ENCODE data around the gene CD274. TPM values are rescaled to one million over a fixed set of nuclear protein-coding genes. Genes with fewer than 3 reads are reported as not detected.
"Not testable (repeated sequence)": the region's sequence is repeated elsewhere in the genome, so short reads cannot be mapped to it uniquely, and the experiment has no call there.

Gene CD274
- total RNA-seq (2014; rRNA removed; shearing (Covaris generic); ENCODE audit: low replicate concordance), result 3.6 and 7.3 TPM in 2 replicates

DNA sequence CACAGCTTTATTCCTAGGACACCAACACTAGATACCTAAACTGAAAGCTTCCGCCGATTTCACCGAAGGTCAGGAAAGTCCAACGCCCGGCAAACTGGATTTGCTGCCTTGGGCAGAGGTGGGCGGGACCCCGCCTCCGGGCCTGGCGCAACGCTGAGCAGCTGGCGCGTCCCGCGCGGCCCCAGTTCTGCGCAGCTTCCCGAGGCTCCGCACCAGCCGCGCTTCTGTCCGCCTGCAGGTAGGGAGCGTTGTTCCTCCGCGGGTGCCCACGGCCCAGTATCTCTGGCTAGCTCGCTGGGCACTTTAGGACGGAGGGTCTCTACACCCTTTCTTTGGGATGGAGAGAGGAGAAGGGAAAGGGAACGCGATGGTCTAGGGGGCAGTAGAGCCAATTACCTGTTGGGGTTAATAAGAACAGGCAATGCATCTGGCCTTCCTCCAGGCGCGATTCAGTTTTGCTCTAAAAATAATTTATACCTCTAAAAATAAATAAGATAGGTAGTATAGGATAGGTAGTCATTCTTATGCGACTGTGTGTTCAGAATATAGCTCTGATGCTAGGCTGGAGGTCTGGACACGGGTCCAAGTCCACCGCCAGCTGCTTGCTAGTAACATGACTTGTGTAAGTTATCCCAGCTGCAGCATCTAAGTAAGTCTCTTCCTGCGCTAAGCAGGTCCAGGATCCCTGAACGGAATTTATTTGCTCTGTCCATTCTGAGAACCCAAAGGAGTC is at the start of gene CD274:
Gene CD274 (plus strand): TSS at position 184 of the 733 bp plus-strand sequence. CDS start 5,572 bp downstream, outside the sequence.
- peak; percentile 87 for DNase-seq (ENCODE audit: low read depth)
- in situ Hi-C loops (cut with HindIII; ENCODE audit: low pct_unique_long_range_greater_than_20kb, low sequenced_read_pairs), result no loop called here

DNA sequence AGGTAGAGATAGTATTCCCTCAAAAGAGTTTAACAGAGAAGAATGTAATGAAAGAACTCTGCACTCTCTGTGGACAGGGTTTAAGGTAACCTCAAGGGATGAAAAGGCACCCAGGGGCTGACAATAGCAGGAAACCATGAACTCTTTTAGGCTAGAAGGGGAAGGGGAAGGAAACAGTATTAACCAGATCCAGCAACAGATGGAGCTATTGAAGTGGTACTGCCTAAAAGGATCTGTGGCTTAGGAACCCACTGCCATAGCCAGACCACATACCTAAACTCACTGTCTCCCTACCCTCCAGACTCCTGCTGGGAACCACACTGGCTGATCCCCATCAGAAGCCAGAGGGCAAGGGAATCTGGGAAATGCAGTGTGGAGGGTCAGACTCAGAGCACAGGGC is 48.1 kb upstream of the CD274 start:
- in situ Hi-C loops (cut with HindIII; ENCODE audit: low pct_unique_long_range_greater_than_20kb, low sequenced_read_pairs), result no loop called here
- no peak for DNase-seq (ENCODE audit: low read depth)

DNA sequence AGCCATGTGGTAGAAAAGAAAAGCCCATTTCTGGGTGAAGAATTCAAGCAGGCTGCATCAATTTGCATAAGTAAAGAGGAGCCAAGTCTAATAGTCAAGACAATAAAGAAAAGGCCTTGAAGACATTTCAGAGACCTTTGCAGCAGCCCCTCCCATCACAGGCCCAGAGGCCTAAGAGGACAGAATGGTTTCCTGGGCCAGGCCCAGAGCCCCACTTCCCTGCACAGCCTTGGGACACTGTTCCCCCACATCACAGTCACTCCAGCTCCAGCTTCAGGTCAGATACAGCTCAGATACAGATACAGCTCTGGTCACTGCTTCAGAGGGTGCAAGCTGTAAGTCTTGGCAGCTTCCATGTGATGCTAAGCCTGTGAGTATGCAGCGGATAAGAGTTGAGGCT is 41.7 kb upstream of the CD274 start:
- DNase-seq (ENCODE audit: low read depth), result no peak
- in situ Hi-C loops (cut with HindIII; ENCODE audit: low pct_unique_long_range_greater_than_20kb, low sequenced_read_pairs), result no loop called here

DNA sequence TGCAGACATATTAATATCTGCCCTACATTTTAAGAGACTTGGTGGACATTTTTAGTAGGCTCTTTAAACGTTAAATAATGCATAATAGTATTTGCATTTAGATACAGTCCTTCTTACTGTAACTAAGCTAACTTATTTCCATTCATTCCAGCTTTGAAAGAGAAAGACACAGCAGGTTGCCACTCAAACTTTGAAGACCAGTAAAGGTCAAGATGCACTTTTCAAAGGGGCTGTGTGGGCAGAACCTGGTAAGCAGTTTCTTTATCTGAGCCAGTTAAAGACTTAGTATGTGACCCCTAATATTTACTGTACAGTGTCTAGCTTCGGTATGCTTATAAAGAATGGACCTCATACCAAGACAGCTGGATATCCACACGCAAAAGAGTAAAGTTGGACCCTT is 33.4 kb upstream of the CD274 start:
- in situ Hi-C loops (cut with HindIII; ENCODE audit: low pct_unique_long_range_greater_than_20kb, low sequenced_read_pairs), result no loop called here

GRCh38 chr9:5418481-5418880 is 31.9 kb upstream of the CD274 start:
- in situ Hi-C loops (cut with HindIII; ENCODE audit: low pct_unique_long_range_greater_than_20kb, low sequenced_read_pairs), result no loop called here

More for the DNA sequence above, 33.4 kb upstream of the CD274 start:
- DNase-seq (ENCODE audit: low read depth), result no peak

DNA sequence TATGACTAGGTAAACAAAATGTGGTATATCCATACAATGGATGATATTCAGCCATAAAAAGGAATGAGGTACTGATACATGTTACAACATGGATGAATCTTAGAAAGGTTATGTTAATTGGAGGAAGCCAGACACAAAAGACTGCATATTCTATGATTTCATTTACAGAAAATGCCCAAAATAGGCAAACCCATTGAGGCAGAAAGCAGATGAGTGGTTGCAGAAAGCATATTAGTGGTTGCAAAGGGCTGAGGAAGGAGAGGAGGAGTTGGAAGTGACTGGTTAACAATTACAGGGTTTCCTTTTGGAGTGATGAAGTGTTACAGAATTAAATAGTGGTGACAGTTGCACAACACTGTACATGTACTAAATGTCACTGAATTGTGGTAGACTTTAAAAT is 30.4 kb upstream of the CD274 start:
- in situ Hi-C loops (cut with HindIII; ENCODE audit: low pct_unique_long_range_greater_than_20kb, low sequenced_read_pairs), result no loop called here
- no peak for DNase-seq (ENCODE audit: low read depth)

More at GRCh38 chr9:5418481-5418880, 31.9 kb upstream of the CD274 start:
- no peak for DNase-seq (ENCODE audit: low read depth)

DNA sequence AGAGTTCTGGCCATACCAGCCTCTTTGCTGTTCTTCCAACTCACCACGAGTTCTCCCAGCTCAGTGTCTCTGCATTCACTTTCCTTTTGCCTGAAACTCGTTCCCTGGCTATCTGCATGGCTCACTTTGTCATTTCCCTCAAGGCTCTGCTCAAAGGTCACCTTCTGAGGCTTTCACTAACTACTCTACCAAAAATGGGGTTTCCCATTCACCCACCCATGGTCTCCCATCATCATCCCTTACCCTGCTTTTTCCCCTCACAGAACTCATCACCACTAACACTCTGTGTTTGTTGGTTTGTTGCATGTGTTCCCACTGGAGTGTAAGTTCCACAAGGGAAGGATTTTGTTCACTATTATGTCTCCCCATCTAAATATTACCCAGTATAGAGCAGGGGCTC is 29.2 kb upstream of the CD274 start:
- in situ Hi-C loops (cut with HindIII; ENCODE audit: low pct_unique_long_range_greater_than_20kb, low sequenced_read_pairs), result no loop called here
- no peak for DNase-seq (ENCODE audit: low read depth)

- no peak for DNase-seq (ENCODE audit: low read depth)
- in situ Hi-C loops (cut with HindIII; ENCODE audit: low pct_unique_long_range_greater_than_20kb, low sequenced_read_pairs), result no loop called here
These were observed 28.1 kb upstream of the CD274 start for GRCh38 chr9:5422276-5422675.

DNA sequence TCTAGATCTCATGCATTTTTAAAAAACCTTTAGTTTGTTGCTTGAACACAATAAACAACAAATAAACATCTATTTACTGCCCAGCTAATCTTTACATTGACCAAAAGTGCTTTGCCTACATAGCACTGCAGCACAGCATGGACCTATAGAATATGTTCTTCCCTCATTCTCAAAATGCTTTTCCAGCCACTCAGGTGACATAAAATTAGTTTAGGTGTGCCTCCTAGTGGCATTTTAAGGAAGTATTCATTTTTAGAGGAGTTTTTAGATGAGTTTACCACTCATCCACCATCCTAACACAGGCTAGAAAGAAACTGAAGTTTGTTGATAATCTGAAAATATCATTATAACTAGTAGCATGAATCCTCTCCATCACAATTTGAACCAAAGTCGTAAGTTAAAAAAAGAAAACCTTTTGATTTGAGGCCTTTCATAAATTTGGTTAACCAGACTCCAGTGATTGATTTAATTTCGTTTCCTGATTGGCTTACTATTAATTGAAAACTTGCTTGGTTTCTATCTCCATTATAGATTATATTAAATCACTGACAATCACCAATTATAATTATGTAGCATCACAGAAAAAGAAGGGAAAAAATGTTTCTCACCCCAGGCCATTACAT is 25.2 kb upstream of the CD274 start:
- in situ Hi-C loops (cut with HindIII; ENCODE audit: low pct_unique_long_range_greater_than_20kb, low sequenced_read_pairs), result no loop called here
- DNase-seq (ENCODE audit: low read depth), result no peak

- in situ Hi-C loops (cut with HindIII; ENCODE audit: low pct_unique_long_range_greater_than_20kb, low sequenced_read_pairs), result no loop called here
- DNase-seq (ENCODE audit: low read depth), result no peak
These were observed 23.3 kb upstream of the CD274 start for GRCh38 chr9:5427005-5427404.

DNA sequence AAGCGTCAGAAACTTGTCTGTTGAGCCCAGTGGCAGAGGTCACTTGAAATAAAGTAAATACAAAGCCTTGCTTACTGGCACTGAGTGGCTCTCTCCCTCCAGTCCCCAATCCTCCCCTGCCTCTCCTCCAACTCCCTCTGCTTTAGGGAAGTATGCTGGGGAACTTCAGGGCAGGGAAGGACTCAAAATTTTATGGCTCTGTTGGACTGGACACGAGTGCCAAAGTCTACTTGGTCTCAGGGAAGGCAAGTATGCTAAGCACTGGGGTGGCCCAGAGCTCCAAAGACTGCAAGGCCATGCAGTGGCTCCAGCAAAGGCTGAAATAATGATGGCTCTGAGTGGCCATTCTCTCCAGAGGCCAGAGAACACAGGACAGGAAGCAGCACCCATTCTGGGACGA is 22.2 kb upstream of the CD274 start:
- DNase-seq (ENCODE audit: low read depth), result no peak
- in situ Hi-C loops (cut with HindIII; ENCODE audit: low pct_unique_long_range_greater_than_20kb, low sequenced_read_pairs), result no loop called here

DNA sequence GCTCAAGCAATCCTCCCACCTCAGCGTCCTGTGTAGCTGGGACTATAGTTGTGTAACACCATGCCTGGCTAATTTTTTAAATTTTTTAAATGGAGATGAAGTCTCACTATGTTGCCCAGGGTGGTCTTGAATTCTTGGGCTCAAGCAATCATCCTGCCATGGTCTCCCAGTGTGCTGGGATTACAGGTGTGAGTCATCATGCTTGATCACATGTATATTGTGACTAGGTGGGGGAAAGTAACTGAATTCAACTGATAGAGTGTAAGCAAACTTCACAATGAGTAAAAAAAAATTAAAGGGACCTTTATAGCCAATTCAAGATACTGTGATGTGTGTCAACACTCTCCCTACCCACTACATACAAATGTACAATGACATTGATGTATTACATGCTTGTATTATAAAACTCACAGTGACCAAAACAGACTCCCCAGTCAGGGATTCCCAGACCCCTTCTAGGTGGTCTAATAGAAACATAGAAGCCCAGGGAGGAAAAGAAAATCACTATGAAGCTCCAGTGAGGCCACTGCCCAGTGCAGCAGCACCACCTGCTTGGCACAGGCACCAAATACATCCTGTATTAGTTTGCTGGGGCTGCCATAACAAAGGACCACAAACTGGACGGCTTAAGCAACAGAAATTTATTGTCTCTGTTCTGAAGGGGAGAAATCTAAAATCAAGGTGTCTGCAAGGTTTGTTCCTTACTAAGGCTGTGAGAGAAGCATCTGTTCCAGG is 21.4 kb upstream of the CD274 start:
- in situ Hi-C loops (cut with HindIII; ENCODE audit: low pct_unique_long_range_greater_than_20kb, low sequenced_read_pairs), result no loop called here
- DNase-seq (ENCODE audit: low read depth), result no peak

GRCh38 chr9:5429873-5430564 is 20.3 kb upstream of the CD274 start:
- no peak for DNase-seq (ENCODE audit: low read depth)
- in situ Hi-C loops (cut with HindIII; ENCODE audit: low pct_unique_long_range_greater_than_20kb, low sequenced_read_pairs), result no loop called here

DNA sequence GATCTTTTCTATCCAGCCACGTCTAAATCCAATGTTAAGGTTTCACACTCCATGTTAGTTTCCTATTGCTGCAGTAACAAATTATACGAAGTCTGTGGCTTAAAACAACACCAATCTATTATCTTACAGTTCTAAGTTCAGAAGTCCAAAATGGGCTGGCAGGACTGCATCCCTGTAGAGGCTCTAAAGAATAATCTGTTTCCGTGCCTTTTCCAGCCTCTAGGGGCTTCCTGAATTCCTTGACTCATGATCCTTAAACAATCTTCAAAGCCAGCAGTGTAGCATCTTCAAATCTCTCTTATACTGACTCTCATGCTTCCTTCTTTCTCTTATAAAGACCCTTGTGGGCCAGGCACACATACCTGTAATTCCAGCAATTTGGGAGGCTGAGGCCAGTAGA is 19.4 kb upstream of the CD274 start:
- in situ Hi-C loops (cut with HindIII; ENCODE audit: low pct_unique_long_range_greater_than_20kb, low sequenced_read_pairs), result no loop called here
- DNase-seq (ENCODE audit: low read depth), result no peak

GRCh38 chr9:5432890-5433289 is 17.5 kb upstream of the CD274 start:
- DNase-seq (ENCODE audit: low read depth); in situ Hi-C loops (cut with HindIII; ENCODE audit: low pct_unique_long_range_greater_than_20kb, low sequenced_read_pairs): not testable (repeated sequence)

DNA sequence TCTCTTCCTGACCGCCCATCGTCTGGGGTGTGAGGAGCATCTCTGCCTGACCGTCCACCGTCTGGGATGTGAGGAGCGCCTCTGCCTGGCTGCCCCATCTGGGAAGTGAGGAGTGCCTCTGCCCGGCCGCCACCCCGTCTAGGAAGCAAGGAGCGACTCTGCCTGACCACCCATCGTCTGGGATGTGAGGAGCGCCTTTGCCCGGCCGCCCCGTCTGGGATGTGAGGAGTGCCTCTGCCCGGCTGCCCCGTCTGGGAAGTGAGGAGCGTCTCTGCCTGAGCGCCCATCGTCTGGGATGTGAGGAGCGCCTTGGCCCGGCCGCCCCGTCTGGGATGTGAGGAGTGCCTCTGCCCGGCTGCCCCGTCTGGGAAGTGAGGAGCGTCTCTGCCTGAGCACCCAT is 17.0 kb upstream of the CD274 start:
- DNase-seq (ENCODE audit: low read depth); in situ Hi-C loops (cut with HindIII; ENCODE audit: low pct_unique_long_range_greater_than_20kb, low sequenced_read_pairs): not testable (repeated sequence)

DNA sequence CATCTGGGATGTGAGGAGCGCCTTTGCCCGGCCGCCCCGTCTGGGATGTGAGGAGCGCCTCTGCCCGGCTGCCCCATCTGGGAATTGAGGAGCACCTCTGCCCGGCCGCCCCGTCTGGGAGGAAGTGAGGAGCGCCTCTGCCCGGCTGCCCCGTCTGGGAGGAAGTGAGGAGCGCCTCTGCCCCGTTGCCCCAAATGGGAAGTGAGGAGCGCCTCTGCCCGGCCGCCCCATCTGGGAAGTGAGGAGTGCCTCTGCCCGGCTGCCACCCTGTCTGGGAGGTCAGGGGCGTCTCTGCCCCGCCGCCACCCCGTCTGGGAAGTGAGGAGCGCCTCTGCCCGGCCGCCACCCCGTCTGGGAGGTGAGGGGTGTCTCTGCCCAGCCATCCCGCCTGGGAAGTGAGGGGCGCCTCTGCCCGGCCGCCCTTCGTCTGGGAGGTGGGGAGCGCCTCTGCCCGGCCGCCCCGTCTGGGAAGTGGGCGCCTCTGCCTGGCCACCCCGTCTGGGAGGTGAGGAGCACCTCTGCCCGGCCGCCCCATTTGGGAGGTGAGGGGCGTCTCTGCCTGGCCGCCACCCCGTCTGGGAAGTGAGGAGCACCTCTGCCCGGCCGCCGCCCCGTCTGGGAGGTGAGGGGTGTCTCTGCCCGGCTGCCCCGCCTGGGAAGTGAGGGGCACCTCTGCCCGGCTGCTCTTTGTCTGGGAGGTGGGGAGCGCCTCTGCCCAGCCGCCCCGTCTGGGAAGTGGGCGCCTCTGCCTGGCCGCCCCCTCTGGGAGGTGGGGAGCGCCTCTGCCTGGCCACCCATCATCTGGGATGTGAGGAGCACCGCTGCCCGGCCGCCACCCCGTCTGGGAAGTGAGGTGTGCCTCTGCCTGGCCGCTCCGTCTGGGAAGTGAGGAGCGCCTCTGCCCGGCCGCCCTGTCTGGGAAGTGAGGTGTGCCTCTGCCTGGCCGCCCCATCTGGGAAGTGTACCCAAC is 16.2 kb upstream of the CD274 start:
- in situ Hi-C loops (cut with HindIII; ENCODE audit: low pct_unique_long_range_greater_than_20kb, low sequenced_read_pairs), result not testable (repeated sequence)

GRCh38 chr9:5435912-5436311 is 14.4 kb upstream of the CD274 start:
- in situ Hi-C loops (cut with HindIII; ENCODE audit: low pct_unique_long_range_greater_than_20kb, low sequenced_read_pairs), result no loop called here
- no peak for DNase-seq (ENCODE audit: low read depth)

More for the DNA sequence above, 16.2 kb upstream of the CD274 start:
- not testable (repeated sequence) for DNase-seq (ENCODE audit: low read depth)
